Activated naive CD8-positive, alpha-beta T cell (primary cell): ENCODE data around the gene ZNHIT1.

ENCODE experiments used
- H3K27ac Mint-ChIP-seq: one replicate; pipeline ENCODE4 v1.8.0; 2021; ENCODE audit warnings: mixed read lengths
- H3K27me3 Mint-ChIP-seq: one replicate; pipeline ENCODE4 v1.8.0; 2021; ENCODE audit warnings: mixed read lengths
- H3K36me3 Mint-ChIP-seq: one replicate; pipeline ENCODE4 v1.8.0; 2021; ENCODE audit warnings: mixed read lengths
- H3K4me1 Mint-ChIP-seq: one replicate; pipeline ENCODE4 v1.8.0; 2021; ENCODE audit warnings: low read depth, mixed read lengths
- H3K4me3 Mint-ChIP-seq: one replicate; pipeline ENCODE4 v1.8.0; 2021; ENCODE audit warnings: mild to moderate bottlenecking, mixed read lengths
- H3K9me3 Mint-ChIP-seq: one replicate; pipeline ENCODE4 v1.8.0; 2021; ENCODE audit warnings: low read depth, mixed read lengths

The ZNHIT1 gene

GRCh38 chr7:101217388-101218235, at the start of gene ZNHIT1, which contains the start of gene PLOD3:
Gene ZNHIT1 (plus strand): TSS chr7:101218165. CDS start chr7:101218196, 31 bp downstream.
Gene PLOD3 (minus strand): TSS chr7:101217581. CDS start chr7:101217274, 307 bp downstream.
- Mint-ChIP-seq H3K4me3 (peak within 1 kb of the TSS; percentile 96), H3K36me3 (no peaks in the 10 kb centered on the region), H3K4me1 (peaks cover 37% of the 10 kb centered on the region), H3K27ac (peak within 1 kb of the TSS; percentile 90), H3K9me3 (no peaks in the 10 kb centered on the region), H3K27me3 (no peaks in the 10 kb centered on the region)

DNA sequence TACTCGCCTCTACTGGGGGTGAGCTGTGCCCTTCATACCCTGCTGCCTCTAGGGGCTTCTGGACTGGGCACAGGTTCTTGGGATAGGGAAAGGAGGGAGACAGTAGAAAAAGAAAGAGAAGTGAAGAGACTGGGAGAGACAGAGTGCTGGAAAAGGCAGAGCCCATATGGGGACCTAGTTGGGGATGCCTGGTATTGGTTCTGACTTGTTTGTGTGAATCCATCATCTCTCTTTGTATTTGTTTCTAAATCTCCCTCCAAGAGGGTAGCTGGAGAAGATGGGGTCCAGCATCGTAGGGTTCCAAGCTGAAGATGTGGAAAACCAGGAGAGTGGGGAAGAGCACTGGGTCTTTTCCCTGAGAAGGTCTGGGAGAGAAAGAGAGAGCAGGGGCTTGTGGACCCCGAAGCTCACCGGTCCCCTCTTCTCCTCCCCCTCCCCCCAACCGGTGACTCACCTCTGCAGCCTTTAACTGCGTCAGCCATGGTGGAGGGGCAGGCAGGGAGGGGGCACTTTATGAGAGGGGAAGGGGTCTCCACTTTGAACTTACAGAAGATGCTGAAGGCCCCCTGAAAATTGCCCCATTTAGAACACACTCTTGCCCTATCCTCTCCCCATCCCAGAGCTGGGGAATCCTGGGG, 49.4 kb upstream of the ZNHIT1 start:
- Mint-ChIP-seq H3K36me3 (no peaks in the 10 kb centered on the region), H3K4me3 (peak overlapping the region; percentile 73), H3K9me3 (no peaks in the 10 kb centered on the region), H3K27me3 (peaks cover 40% of the 10 kb centered on the region), H3K4me1 (peaks cover 68% of the 10 kb centered on the region), H3K27ac (no peak overlapping the region)

- Mint-ChIP-seq H3K4me3 (peak overlapping the region; percentile 77), H3K27me3 (peaks cover 44% of the 10 kb centered on the region), H3K4me1 (peaks cover 73% of the 10 kb centered on the region), H3K27ac (peak overlapping the region; percentile 68), H3K36me3 (no peaks in the 10 kb centered on the region), H3K9me3 (no peaks in the 10 kb centered on the region)
These were observed 48.7 kb upstream of the ZNHIT1 start for GRCh38 chr7:101169110-101169837.

- Mint-ChIP-seq H3K27me3 (peaks cover 47% of the 10 kb centered on the region), H3K4me1 (peaks cover 73% of the 10 kb centered on the region), H3K36me3 (no peaks in the 10 kb centered on the region), H3K27ac (peak overlapping the region; percentile 68), H3K9me3 (no peaks in the 10 kb centered on the region), H3K4me3 (peak overlapping the region; percentile 77)
These were observed 48.0 kb upstream of the ZNHIT1 start for GRCh38 chr7:101169838-101170551.

- Mint-ChIP-seq H3K36me3 (no peaks in the 10 kb centered on the region), H3K9me3 (no peaks in the 10 kb centered on the region), H3K27ac (no peak overlapping the region), H3K4me3 (peak overlapping the region; percentile 67), H3K27me3 (peaks cover 51% of the 10 kb centered on the region), H3K4me1 (peaks cover 65% of the 10 kb centered on the region)
These were observed 47.1 kb upstream of the ZNHIT1 start for GRCh38 chr7:101170617-101171441.

DNA sequence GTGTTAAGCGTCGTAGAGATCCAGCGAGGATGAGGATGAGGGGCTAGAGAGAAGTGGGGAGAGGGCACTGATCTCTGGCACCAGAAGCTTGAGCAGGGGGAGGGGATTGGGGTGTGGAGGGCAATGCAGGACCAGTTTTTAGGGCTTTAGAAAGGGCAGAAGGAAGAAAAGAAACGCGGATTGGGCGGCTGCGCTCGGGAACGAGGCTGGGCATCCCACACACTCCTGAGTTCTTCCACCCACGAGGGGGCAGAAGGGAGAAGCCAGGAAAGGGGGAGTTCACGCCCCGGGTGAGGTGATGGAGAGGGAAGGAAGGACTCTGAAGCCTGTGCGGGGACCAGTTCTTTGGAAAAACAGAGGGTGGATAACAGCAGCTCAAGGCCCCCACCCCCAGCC, 46.5 kb upstream of the ZNHIT1 start:
- H3K4me3 Mint-ChIP-seq, result peak overlapping the region; percentile 67
- no peak overlapping the region for H3K27ac Mint-ChIP-seq
- peaks cover 50% of the 10 kb centered on the region for H3K27me3 Mint-ChIP-seq
- H3K9me3 Mint-ChIP-seq, result no peaks in the 10 kb centered on the region
- H3K4me1 Mint-ChIP-seq, result peaks cover 60% of the 10 kb centered on the region
- H3K36me3 Mint-ChIP-seq, result no peaks in the 10 kb centered on the region

DNA sequence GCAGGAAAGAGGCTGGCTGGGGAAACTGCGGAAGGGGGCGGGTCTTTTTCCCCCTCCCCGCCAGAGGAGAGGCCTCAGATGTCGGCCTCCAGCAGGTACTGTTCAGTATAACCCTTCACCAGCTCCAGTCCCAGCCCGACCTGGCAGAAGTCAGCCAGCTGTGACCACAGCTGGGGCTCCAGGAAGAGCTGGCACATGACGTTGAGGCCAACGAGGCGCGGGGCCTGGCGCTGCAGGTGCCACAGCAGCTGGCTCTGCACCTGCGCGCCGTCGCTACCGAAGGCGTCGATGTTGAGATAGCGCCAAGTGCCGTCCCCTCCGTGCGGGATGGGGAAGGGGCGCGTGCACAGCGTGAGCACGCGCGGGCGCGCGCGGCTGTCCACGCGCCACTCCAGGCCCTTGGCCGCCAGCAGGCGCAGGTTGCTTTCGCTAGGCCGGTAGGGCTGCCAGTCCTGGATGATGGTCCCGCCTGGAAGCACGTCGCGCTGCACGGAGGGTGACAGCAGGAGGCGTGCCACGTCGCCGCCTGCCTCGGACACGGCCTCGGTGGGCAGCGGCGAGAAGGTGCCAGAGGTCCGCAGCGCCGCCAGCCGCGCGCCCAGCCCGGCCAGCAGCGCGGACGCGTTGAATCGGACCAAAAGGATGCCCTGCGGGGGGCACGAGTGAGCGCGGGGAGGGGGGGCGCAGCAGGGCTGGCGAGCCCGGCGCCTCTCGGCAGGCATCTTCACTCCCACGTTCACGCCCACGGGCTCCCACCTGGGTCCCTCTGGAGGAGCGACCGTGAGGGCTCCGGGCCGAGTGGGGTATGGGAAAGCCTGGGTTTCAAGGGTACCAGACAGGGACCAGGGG, 45.7 kb upstream of the ZNHIT1 start:
- Mint-ChIP-seq H3K9me3 (no peaks in the 10 kb centered on the region), H3K27ac (no peak overlapping the region), H3K4me1 (peaks cover 55% of the 10 kb centered on the region), H3K27me3 (peaks cover 53% of the 10 kb centered on the region), H3K36me3 (no peaks in the 10 kb centered on the region), H3K4me3 (peak overlapping the region; percentile 49)

GRCh38 chr7:101172854-101173751, 44.9 kb upstream of the ZNHIT1 start:
- Mint-ChIP-seq H3K4me1 (peaks cover 52% of the 10 kb centered on the region), H3K27me3 (peaks cover 58% of the 10 kb centered on the region), H3K9me3 (no peaks in the 10 kb centered on the region), H3K4me3 (peak overlapping the region; percentile 44), H3K27ac (no peak overlapping the region), H3K36me3 (no peaks in the 10 kb centered on the region)

GRCh38 chr7:101173752-101174244, 44.2 kb upstream of the ZNHIT1 start:
- Mint-ChIP-seq H3K9me3 (no peaks in the 10 kb centered on the region), H3K36me3 (no peaks in the 10 kb centered on the region), H3K27ac (no peak overlapping the region), H3K27me3 (peaks cover 55% of the 10 kb centered on the region), H3K4me1 (peaks cover 46% of the 10 kb centered on the region), H3K4me3 (peak overlapping the region; percentile 69)

DNA sequence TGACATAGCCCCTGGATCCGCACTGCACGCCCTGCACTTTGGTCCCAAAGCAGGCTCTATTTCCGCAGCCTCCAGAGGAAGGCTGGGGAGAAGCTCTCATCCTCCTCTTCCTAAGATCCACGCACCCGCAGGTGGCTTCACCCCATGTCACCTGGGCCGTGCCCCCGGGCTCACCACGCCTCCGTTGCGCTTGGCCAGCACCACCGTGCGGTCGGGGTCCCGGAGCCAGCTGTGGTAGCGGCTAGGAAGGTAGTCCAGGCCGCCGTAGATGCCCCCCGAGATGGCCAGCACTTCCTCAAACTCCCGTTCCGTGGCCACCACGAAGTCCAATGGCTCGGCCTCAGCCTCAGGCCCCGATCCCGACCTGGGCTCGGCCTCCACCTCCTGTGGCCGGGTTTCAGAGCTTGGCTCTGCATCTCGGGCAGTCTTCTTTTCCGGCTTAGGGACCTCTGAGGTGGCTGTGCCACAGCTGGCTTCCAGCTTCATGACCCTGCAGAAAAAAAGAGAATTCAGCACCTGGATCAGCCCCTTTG, 43.6 kb upstream of the ZNHIT1 start:
- peak overlapping the region; percentile 69 for H3K4me3 Mint-ChIP-seq
- no peaks in the 10 kb centered on the region for H3K9me3 Mint-ChIP-seq
- no peaks in the 10 kb centered on the region for H3K36me3 Mint-ChIP-seq
- peaks cover 51% of the 10 kb centered on the region for H3K27me3 Mint-ChIP-seq
- peaks cover 45% of the 10 kb centered on the region for H3K4me1 Mint-ChIP-seq
- no peak overlapping the region for H3K27ac Mint-ChIP-seq

DNA sequence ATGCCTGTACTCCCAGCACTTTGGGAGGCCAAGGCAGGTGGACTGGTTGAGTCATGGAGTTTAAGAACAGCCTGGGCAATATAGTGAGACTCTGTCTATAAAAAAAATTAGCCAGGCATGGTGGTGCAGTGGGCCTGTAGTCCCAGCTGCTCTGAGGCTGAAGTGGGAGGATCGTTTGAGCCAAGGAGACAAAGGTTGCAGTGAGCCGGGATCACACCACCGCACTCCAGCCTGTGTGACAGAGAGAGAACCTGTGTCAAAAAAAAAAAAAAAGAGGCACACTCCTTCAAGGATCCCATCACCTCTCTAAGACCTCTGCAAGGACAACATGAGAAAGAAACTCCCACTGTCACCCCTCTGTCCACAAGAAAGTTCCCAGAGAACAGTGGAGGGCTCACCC, 42.3 kb upstream of the ZNHIT1 start:
- H3K36me3 Mint-ChIP-seq, result peaks cover under 1% of the 10 kb centered on the region
- no peak overlapping the region for H3K27ac Mint-ChIP-seq
- peaks cover 46% of the 10 kb centered on the region for H3K27me3 Mint-ChIP-seq
- no peak overlapping the region for H3K4me3 Mint-ChIP-seq
- H3K4me1 Mint-ChIP-seq, result peaks cover 36% of the 10 kb centered on the region
- no peaks in the 10 kb centered on the region for H3K9me3 Mint-ChIP-seq

DNA sequence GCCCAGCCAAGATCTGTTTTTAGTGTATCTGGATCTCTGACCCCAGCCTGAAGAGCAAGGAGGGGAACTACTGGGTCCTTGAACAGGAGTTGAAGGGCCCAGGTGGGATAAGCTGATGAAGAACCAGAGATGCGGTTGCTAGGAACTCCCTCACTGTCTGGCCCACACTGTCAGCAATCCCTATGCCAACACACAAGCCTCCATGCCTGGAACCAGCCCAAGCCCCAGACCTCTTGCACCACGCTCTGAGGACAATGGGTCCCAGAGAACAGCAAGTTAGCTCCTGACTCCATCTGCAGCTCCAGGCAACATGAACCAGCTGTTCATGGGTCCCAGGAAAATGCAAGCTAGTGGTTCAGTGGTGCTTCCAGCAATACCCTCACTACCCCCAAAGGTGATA, 40.3 kb upstream of the ZNHIT1 start:
- Mint-ChIP-seq H3K27ac (no peak overlapping the region), H3K27me3 (peaks cover 48% of the 10 kb centered on the region), H3K9me3 (no peaks in the 10 kb centered on the region), H3K36me3 (peaks cover 2% of the 10 kb centered on the region), H3K4me3 (no peak overlapping the region), H3K4me1 (peaks cover 29% of the 10 kb centered on the region)
